Mucosa of rectum (tissue), 2 donors: ENCODE data around the gene PIGL.

Experiments
- H3K27ac ChIP-seq, 2 donors: one replicate each; pipeline ENCODE4 v1.7.0; 2013; ENCODE audit warnings: inconsistent platforms in 2 of 2, low read depth in 2 of 2, low read length in 2 of 2
- H3K27me3 ChIP-seq, 2 donors: one replicate each; pipeline ENCODE4 v1.7.0; 2013; ENCODE audit warnings: low read length in 2 of 2; ENCODE audit not compliant: control insufficient read depth in 2 of 2, insufficient read depth in 2 of 2
- H3K36me3 ChIP-seq, 2 donors: one replicate each; pipeline ENCODE4 v1.7.0; 2013; ENCODE audit warnings: low read length in 2 of 2; ENCODE audit not compliant: control insufficient read depth in 2 of 2, insufficient read depth in 2 of 2
- H3K4me1 ChIP-seq, 2 donors: one replicate each; pipeline ENCODE4 v1.7.0; 2013; ENCODE audit warnings: low read length in 2 of 2, mild to moderate bottlenecking in 1 of 2; ENCODE audit not compliant: control insufficient read depth in 2 of 2, insufficient read depth in 2 of 2
- H3K4me3 ChIP-seq, 2 donors: one replicate each; pipeline ENCODE4 v1.7.0; 2013; ENCODE audit warnings: low read length in 2 of 2
- H3K9ac ChIP-seq, 2 donors: one replicate each; pipeline ENCODE4 v1.7.0; 2013; ENCODE audit warnings: low read length in 2 of 2, low read depth in 1 of 2, mild to moderate bottlenecking in 1 of 2
- H3K9me3 ChIP-seq, 2 donors: one replicate each; pipeline ENCODE4 v1.7.0; 2013; ENCODE audit warnings: low read length in 2 of 2; ENCODE audit not compliant: control insufficient read depth in 2 of 2
- donor health status: healthy.
- donor health status: Normal muscosa, but diverticular disease.

The PIGL gene

GRCh38 chr17:16361874-16362273 is 144.9 kb downstream of the PIGL start:
- H3K4me1 ChIP-seq = peaks cover 0 to 3% of the 10 kb centered on the region in 2 donors
- no peaks in the 10 kb centered on the region for H3K36me3 ChIP-seq
- H3K9me3 ChIP-seq = no peaks in the 10 kb centered on the region
- H3K4me3 ChIP-seq = no peak overlapping the region
- no peak overlapping the region for H3K27ac ChIP-seq
- no peak overlapping the region for H3K9ac ChIP-seq
- no peaks in the 10 kb centered on the region for H3K27me3 ChIP-seq

- Histone ChIP-seq H3K36me3 (no peaks in the 10 kb centered on the region), H3K4me1 (peaks cover 0 to 3% of the 10 kb centered on the region in 2 donors), H3K4me3 (no peak overlapping the region), H3K27me3 (no peaks in the 10 kb centered on the region), H3K9me3 (no peaks in the 10 kb centered on the region), H3K9ac (no peak overlapping the region), H3K27ac (no peak overlapping the region)
These were observed 146.9 kb downstream of the PIGL start for GRCh38 chr17:16363749-16364536.

- Histone ChIP-seq H3K4me1 (peaks cover 0 to 3% of the 10 kb centered on the region in 2 donors), H3K9ac (no peak overlapping the region), H3K27ac (no peak overlapping the region), H3K9me3 (no peaks in the 10 kb centered on the region), H3K27me3 (no peaks in the 10 kb centered on the region), H3K4me3 (no peak overlapping the region), H3K36me3 (no peaks in the 10 kb centered on the region)
These were observed 147.6 kb downstream of the PIGL start for GRCh38 chr17:16364625-16365024.

GRCh38 chr17:16371742-16372141 is 154.7 kb downstream of the PIGL start:
- Histone ChIP-seq H3K9ac (no peak overlapping the region), H3K4me3 (no peak overlapping the region), H3K4me1 (peaks cover 0 to 6% of the 10 kb centered on the region in 2 donors), H3K36me3 (no peaks in the 10 kb centered on the region), H3K9me3 (no peaks in the 10 kb centered on the region), H3K27me3 (no peaks in the 10 kb centered on the region), H3K27ac (no peak overlapping the region)

GRCh38 chr17:16374146-16374938 is 157.3 kb downstream of the PIGL start:
- peak overlapping the region; percentile 23 to 29 for H3K27ac ChIP-seq

More at GRCh38 chr17:16374146-16374938, 157.3 kb downstream of the PIGL start:
- Histone ChIP-seq H3K9me3 (no peaks in the 10 kb centered on the region), H3K9ac (no peak overlapping the region), H3K4me1 (peaks cover 8 to 16% of the 10 kb centered on the region in 2 donors), H3K4me3 (no peak overlapping the region), H3K36me3 (no peaks in the 10 kb centered on the region), H3K27me3 (no peaks in the 10 kb centered on the region)
